K562 (cell line): ENCODE results near the gene UGT2A1. TPM values are rescaled to one million over a fixed set of nuclear protein-coding genes. Genes with fewer than 3 reads are reported as not detected.

ENCODE experiments used
- ATAC-seq: fragments of 200-7000 bp; cut with Tn5 transposase; 3 replicates; pipeline ENCODE4 v1.9.1; 2020; ENCODE audit warnings: moderate library complexity
- BruUV-seq: library from RNA; stranded (reverse); fragments of 400-500 nt; replicated peaks from 2 replicates; lab custom pipeline; 2021; lab: Mats Ljungman, UMichigan
- CTCF ChIA-PET: fragments of 300-600 bp; formaldehyde crosslinking; extraction: SDS; loops from one replicate; lab custom pipeline; 2021; ENCODE audit warnings: low intra/inter-chr PET ratio; lab: Yijun Ruan, JAX
- POLR2A ChIA-PET: fragments of 300-600, 350-650 bp; sonication (Branson Sonifier 250); formaldehyde crosslinking; extraction: SDS; loops from one replicate; lab custom pipeline; 2021; ENCODE audit warnings: antibody characterized with exemption, inconsistent platforms; lab: Yijun Ruan, JAX
- DNase-seq, 4 experiments: peaks; one replicate each; pipeline versions ENCODE4 v3.0.0 to v3.0.0-alpha.2; 2011 to 2018; ENCODE audit warnings: low spot score in 3 of 4, mixed read lengths in 3 of 4; ENCODE audit errors: extremely low read depth in 1 of 4
- FAIRE-seq: peaks from 2 replicates; lab custom pipeline; 2011; peaks lifted over from hg19 to GRCh38; lab: Jason Lieb, UNC
- H2AFZ ChIP-seq: 2 replicates; pipeline ENCODE4 v1.6.0; 2011; ENCODE audit warnings: low read depth, low read length, control low read depth, inconsistent platforms
- H3K27ac ChIP-seq: fragments of 200-600 bp; 3 replicates; pipeline ENCODE4 v1.8.0; 2011; ENCODE audit warnings: low read depth, mild to moderate bottlenecking, control low read depth, inconsistent platforms, low read length, moderate library complexity, mixed read lengths; ENCODE audit errors: extremely low read depth
- H3K27me3 ChIP-seq, 2 experiments: fragments of 300-600 bp in 1 of 2; 2 replicates in 1 of 2; 3 replicates in 1 of 2; pipeline versions ENCODE4 v1.6.0 to v1.8.0; 2011; ENCODE audit warnings: inconsistent platforms in 2 of 2, low read length in 2 of 2, mild to moderate bottlenecking in 1 of 2, mixed read lengths in 1 of 2, moderate library complexity in 1 of 2; ENCODE audit not compliant: control insufficient read depth in 2 of 2, insufficient read depth in 2 of 2
- H3K36me3 ChIP-seq: fragments of 300-600 bp; 3 replicates; pipeline ENCODE4 v1.8.0; 2011; ENCODE audit warnings: mild to moderate bottlenecking, low read length, inconsistent platforms; ENCODE audit not compliant: control insufficient read depth, insufficient read depth
- H3K4me1 ChIP-seq, 2 experiments: fragments of 200-600 bp in 1 of 2; replicated peaks in 1 of 2; 2 replicates in 1 of 2; 3 replicates in 1 of 2; pipeline versions ENCODE4 v1.5.1 to v1.8.0; 2011; ENCODE audit warnings: inconsistent platforms in 2 of 2, low read length in 2 of 2, mild to moderate bottlenecking in 1 of 2, mixed read lengths in 1 of 2, moderate library complexity in 1 of 2; ENCODE audit not compliant: control insufficient read depth in 2 of 2, insufficient read depth in 2 of 2
- H3K4me2 ChIP-seq: 2 replicates; pipeline ENCODE4 v1.6.1; 2011; ENCODE audit warnings: low read length, control low read depth, inconsistent platforms, mixed read lengths; ENCODE audit not compliant: insufficient read depth
- H3K4me3 ChIP-seq: fragments of 200-600 bp; sonication (generic), shearing (Covaris generic); 2 replicates; pipeline ENCODE4 v1.5.1; 2016; ENCODE audit warnings: control low read depth, inconsistent platforms
- H3K79me2 ChIP-seq: fragments of 200-600 bp; 3 replicates; pipeline ENCODE4 v1.8.0; 2011; ENCODE audit warnings: low read length, inconsistent platforms; ENCODE audit not compliant: control insufficient read depth, insufficient read depth
- H3K9ac ChIP-seq, 2 experiments: 2 replicates each; pipeline versions ENCODE4 v1.6.0 to v1.6.1; 2011; ENCODE audit warnings: low read depth in 2 of 2, low read length in 2 of 2, control low read depth in 1 of 2, inconsistent platforms in 1 of 2, mild to moderate bottlenecking in 1 of 2, mixed read lengths in 1 of 2; ENCODE audit not compliant: insufficient read depth in 1 of 2
- H3K9me1 ChIP-seq: one replicate; pipeline ENCODE4 v1.6.0; 2011; ENCODE audit warnings: inconsistent platforms, mild to moderate bottlenecking, low read length, moderate library complexity; ENCODE audit not compliant: control insufficient read depth, insufficient read depth
- H3K9me3 ChIP-seq: replicated peaks from 2 replicates; pipeline ENCODE4 v1.5.1; 2011; ENCODE audit warnings: low read depth, low read length, inconsistent platforms; ENCODE audit not compliant: control insufficient read depth, insufficient read depth
- H4K20me1 ChIP-seq: replicated peaks from 2 replicates; pipeline ENCODE4 v1.6.1; 2011; ENCODE audit warnings: low read length, inconsistent platforms, mixed read lengths; ENCODE audit not compliant: control insufficient read depth, insufficient read depth
- NFXL1 ChIP-seq: fragments of 450-650 bp; formaldehyde crosslinking; IDR thresholded peaks from 2 replicates; pipeline ENCODE4 v1.4.0; 2021; ENCODE audit warnings: mild to moderate bottlenecking
- NRF1 ChIP-seq, 2 experiments: fragments of 450-650 bp; IDR thresholded peaks in 1 of 2; conservative IDR thresholded peaks in 1 of 2; 2 replicates each; pipeline ENCODE4 v1.6.1; 2014; ENCODE audit warnings: mild to moderate bottlenecking in 2 of 2
- TCF3 ChIP-seq: sonication (generic); formaldehyde crosslinking; IDR thresholded peaks from 2 replicates; pipeline ENCODE4 v1.4.0; 2020; ENCODE audit warnings: mild to moderate bottlenecking, missing genetic modification reagents
- WGBS: fragments of 100-300 bp; shearing (Covaris generic); methylation state at CpG from one replicate; pipeline ENCODE4 v1.1.6; 2016; ENCODE audit warnings: low coverage, mixed read lengths; ENCODE audit not compliant: insufficient coverage; ENCODE audit errors: missing lambda C conversion rate; 5-methylcytosine and 5-hydroxymethylcytosine counted together
- in situ Hi-C: fragments of 300-500 bp; cut with MboI; formaldehyde crosslinking; loops from 4 replicates; pipeline ENCODE4 v1.15.0; 2018; ENCODE audit warnings: inconsistent platforms, mixed read lengths
- intact Hi-C: fragments of 100-400 bp; cut with micrococcal nuclease; formaldehyde crosslinking; loops from 2 replicates; pipeline ENCODE4 v1.14.2; 2022
- polyA plus RNA-seq, 8 experiments: library from polyadenylated mRNA; depleted of rRNA in 4 of 8; stranded (reverse) in 5 of 8; unstranded in 3 of 8; fragments of >200 nt; fragmentation: Nextera tagmentation in 2 of 8; fragmentation: Illumina TruSeq in 1 of 8; extraction: Ambion mirVana in 2 of 8; extraction: Trizol in 1 of 8; gene quantifications; 2 replicates each; pipeline versions ENCODE4 v1.2.1 to v1.2.3, GENCODE V29; 2011 to 2014; ENCODE audit warnings: inconsistent platforms in 1 of 8, missing spikeins in 1 of 8
- total RNA-seq, 7 experiments: library from RNA; depleted of rRNA in 6 of 7; stranded (reverse); fragments of >200 nt in 6 of 7; fragmentation: Illumina TruSeq in 2 of 7; extraction: Trizol in 2 of 7; gene quantifications; 2 replicates each; pipeline versions ENCODE4 v1.2.1 to v1.2.3, GENCODE V29; 2011 to 2021; ENCODE audit warnings: low replicate concordance in 1 of 7
- TF ChIP-seq, protein P1 (sequence below): sonication (generic); formaldehyde crosslinking; IDR thresholded peaks from 2 replicates; pipeline ENCODE4 v1.8.1; 2023; ENCODE audit warnings: missing genetic modification reagents, mild to moderate bottlenecking, borderline replicate concordance
- TF ChIP-seq, protein P2 (sequence below): fragments of 450-650 bp; IDR thresholded peaks from 2 replicates; pipeline ENCODE4 v1.6.1; 2018; ENCODE audit not compliant: partially characterized antibody

The UGT2A1 gene
- total and polyA plus RNA-seq, 9 of the 15 experiments (the other 6 are each of a cell fraction or from before 2014, with no cell fraction given), result 0.03 TPM; not detected in 8

DNA sequence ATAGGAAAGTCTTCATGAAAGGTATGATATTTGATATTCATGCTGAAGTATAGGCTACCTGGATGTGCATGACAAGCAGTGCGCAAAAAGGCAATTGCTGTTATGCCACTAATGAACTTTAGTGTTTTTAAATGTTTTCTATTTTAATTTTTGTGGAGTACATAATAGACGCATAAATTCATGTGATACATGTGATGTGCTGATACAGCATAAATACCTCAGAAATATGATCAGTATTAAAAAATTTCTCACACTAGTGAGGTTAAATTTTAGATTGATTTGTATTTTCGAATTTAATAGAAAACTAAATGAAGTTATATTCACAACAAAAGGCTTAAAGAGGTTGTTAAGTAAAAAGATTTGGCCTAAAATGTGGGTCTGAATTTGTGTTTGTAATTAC, 2.2 kb downstream of the UGT2A1 start (continued):
- TF ChIP-seq, protein P1, sequence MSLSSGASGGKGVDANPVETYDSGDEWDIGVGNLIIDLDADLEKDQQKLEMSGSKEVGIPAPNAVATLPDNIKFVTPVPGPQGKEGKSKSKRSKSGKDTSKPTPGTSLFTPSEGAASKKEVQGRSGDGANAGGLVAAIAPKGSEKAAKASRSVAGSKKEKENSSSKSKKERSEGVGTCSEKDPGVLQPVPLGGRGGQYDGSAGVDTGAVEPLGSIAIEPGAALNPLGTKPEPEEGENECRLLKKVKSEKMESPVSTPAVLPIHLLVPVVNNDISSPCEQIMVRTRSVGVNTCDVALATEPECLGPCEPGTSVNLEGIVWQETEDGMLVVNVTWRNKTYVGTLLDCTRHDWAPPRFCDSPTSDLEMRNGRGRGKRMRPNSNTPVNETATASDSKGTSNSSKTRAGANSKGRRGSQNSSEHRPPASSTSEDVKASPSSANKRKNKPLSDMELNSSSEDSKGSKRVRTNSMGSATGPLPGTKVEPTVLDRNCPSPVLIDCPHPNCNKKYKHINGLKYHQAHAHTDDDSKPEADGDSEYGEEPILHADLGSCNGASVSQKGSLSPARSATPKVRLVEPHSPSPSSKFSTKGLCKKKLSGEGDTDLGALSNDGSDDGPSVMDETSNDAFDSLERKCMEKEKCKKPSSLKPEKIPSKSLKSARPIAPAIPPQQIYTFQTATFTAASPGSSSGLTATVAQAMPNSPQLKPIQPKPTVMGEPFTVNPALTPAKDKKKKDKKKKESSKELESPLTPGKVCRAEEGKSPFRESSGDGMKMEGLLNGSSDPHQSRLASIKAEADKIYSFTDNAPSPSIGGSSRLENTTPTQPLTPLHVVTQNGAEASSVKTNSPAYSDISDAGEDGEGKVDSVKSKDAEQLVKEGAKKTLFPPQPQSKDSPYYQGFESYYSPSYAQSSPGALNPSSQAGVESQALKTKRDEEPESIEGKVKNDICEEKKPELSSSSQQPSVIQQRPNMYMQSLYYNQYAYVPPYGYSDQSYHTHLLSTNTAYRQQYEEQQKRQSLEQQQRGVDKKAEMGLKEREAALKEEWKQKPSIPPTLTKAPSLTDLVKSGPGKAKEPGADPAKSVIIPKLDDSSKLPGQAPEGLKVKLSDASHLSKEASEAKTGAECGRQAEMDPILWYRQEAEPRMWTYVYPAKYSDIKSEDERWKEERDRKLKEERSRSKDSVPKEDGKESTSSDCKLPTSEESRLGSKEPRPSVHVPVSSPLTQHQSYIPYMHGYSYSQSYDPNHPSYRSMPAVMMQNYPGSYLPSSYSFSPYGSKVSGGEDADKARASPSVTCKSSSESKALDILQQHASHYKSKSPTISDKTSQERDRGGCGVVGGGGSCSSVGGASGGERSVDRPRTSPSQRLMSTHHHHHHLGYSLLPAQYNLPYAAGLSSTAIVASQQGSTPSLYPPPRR (CRISPR knock-in tag), result no peak
- TF ChIP-seq, all 486 proteins: peak for 5

DNA sequence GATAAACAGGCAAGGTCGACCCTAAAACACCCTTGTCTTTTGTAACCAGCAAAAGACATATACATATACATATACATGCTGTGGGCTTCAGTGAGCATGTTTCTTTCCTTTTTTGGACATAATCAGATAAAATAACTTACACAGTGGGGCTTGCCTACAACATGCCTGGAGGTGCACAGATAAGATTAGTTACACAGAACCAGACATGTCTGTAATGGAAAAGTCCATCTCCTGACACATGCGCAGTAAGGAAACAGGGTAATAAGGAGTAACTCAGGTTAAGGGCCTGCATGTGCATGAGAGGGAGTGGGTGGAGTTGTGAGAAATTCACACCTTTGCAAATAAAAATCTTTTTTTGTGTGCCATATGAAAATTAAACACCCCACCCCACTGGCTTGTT, 3.4 kb downstream of the UGT2A1 start:
- Histone ChIP-seq H3K4me3 (no peak overlapping the region), H3K79me2 (no peaks in the 10 kb centered on the region), H3K27ac (no peak overlapping the region), H2AFZ (no peak overlapping the region), H4K20me1 (no peaks in the 10 kb centered on the region), H3K27me3 (no peaks in the 10 kb centered on the region), H3K36me3 (no peaks in the 10 kb centered on the region), H3K4me2 (no peak overlapping the region), H3K9me3 (no peaks in the 10 kb centered on the region), H3K9ac (no peak overlapping the region), H3K4me1 (no peaks in the 10 kb centered on the region), H3K9me1 (no peaks in the 10 kb centered on the region)
- no peak for FAIRE-seq
- POLR2A ChIA-PET, result no interaction called here
- TF ChIP-seq NRF1 (conservative IDR thresholded peaks at IDR 0.05 in 1 of 2, IDR thresholded peaks at IDR 0.05 in 1 of 2) (peak; percentile 73 to 77), TCF3 (CRISPR knock-in tag) (peak; percentile 29; the same call in 1 of the 2 replicates), NFXL1 (CRISPR knock-in tag) (no peak)
- TF ChIP-seq, protein P2, sequence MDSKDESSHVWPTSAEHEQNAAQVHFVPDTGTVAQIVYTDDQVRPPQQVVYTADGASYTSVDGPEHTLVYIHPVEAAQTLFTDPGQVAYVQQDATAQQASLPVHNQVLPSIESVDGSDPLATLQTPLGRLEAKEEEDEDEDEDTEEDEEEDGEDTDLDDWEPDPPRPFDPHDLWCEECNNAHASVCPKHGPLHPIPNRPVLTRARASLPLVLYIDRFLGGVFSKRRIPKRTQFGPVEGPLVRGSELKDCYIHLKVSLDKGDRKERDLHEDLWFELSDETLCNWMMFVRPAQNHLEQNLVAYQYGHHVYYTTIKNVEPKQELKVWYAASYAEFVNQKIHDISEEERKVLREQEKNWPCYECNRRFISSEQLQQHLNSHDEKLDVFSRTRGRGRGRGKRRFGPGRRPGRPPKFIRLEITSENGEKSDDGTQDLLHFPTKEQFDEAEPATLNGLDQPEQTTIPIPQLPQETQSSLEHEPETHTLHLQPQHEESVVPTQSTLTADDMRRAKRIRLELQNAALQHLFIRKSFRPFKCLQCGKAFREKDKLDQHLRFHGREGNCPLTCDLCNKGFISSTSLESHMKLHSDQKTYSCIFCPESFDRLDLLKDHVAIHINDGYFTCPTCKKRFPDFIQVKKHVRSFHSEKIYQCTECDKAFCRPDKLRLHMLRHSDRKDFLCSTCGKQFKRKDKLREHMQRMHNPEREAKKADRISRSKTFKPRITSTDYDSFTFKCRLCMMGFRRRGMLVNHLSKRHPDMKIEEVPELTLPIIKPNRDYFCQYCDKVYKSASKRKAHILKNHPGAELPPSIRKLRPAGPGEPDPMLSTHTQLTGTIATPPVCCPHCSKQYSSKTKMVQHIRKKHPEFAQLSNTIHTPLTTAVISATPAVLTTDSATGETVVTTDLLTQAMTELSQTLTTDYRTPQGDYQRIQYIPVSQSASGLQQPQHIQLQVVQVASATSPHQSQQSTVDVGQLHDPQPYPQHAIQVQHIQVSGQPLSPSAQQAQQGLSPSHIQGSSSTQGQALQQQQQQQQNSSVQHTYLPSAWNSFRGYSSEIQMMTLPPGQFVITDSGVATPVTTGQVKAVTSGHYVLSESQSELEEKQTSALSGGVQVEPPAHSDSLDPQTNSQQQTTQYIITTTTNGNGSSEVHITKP, result peak; percentile 42
- DNase-seq, result peak in 2 of 4 experiments; percentile 1 to 11
- 5% methylated on average over 2 of the region's 2 CpGs for WGBS
- BruUV-seq, result no TSS peak
- in situ Hi-C loops, result no loop called here
- no peak for ATAC-seq
- CTCF ChIA-PET, result no interaction called here
- intact Hi-C loops, result no loop called here
